Gastrocnemius medialis (tissue), 4 donors: ENCODE results near the gene FOXP2. TPM values are rescaled to one million over a fixed set of nuclear protein-coding genes. Genes with fewer than 3 reads are reported as not detected.

Source experiments
- ATAC-seq, 2 donors: fragments of 150-250 bp; one replicate each; pipeline ENCODE4 v1.9.1; 2016
- DNase-seq, 2 donors: peaks; one replicate each; pipeline ENCODE4 v3.0.0-alpha.2; 2019
- H3K27ac ChIP-seq, 4 donors: fragments of 200-600 bp; sonication (generic); 1 replicate in 1 of 4; 2 replicates in 3 of 4; pipeline ENCODE4 v1.5.1; 2016 to 2018; ENCODE audit warnings: mild to moderate bottlenecking in 2 of 4, moderate library complexity in 1 of 4
- H3K27me3 ChIP-seq, 3 donors: fragments of 200-600 bp; sonication (generic) in 2 of 3; 1 replicate in 1 of 3; 2 replicates in 2 of 3; pipeline versions ENCODE4 v1.5.1 to v1.6.0; 2016 to 2019; ENCODE audit warnings: mild to moderate bottlenecking in 1 of 3, moderate library complexity in 1 of 3
- H3K36me3 ChIP-seq, 2 donors: fragments of 200-600 bp; sonication (generic) in 1 of 2; one replicate each; pipeline ENCODE4 v1.5.1; 2017 to 2018
- H3K4me1 ChIP-seq, 2 donors: fragments of 200-600 bp; sonication (generic) in 1 of 2; one replicate each; pipeline ENCODE4 v1.5.1; 2016 to 2017; ENCODE audit warnings: mild to moderate bottlenecking in 2 of 2
- H3K4me3 ChIP-seq, 4 donors: fragments of 200-600 bp; sonication (generic) in 3 of 4; 1 replicate in 1 of 4; 2 replicates in 3 of 4; pipeline ENCODE4 v1.5.1; 2016 to 2019; ENCODE audit warnings: mild to moderate bottlenecking in 2 of 4
- H3K9me3 ChIP-seq, 3 donors: fragments of 200-600 bp; sonication (generic) in 2 of 3; 1 replicate in 1 of 3; 2 replicates in 2 of 3; pipeline ENCODE4 v1.5.1; 2016 to 2019
- POLR2A ChIP-seq, 2 donors: fragments of 450-650 bp; IDR thresholded peaks; one replicate each; pipeline ENCODE4 v1.6.1; 2017; ENCODE audit warnings: antibody characterized with exemption in 2 of 2, mild to moderate bottlenecking in 2 of 2, moderate library complexity in 2 of 2
- in situ Hi-C, 4 donors: fragments of 200-750 bp; cut with MboI; loops; one replicate each; pipeline versions ENCODE4 v1.15.0 to v1.8.0; 2017; ENCODE audit warnings: low sequenced_read_pairs in 4 of 4
- intact Hi-C: fragments of 100-400 bp; cut with DNase I; formaldehyde crosslinking; loops from one replicate; pipeline ENCODE4 v1.15.1; 2023; ENCODE audit warnings: low total_unique reads
- total RNA-seq, 4 donors: library from RNA; depleted of rRNA; stranded (reverse); fragments of >200 nt; gene quantifications; one replicate each; pipeline versions ENCODE4 v1.1.0 to v1.2.3, GENCODE V29; 2016
- TF ChIP-seq, protein P1 (sequence below), 5 experiments: fragments of 450-650 bp in 3 of 5; fragments of 200-600 bp in 2 of 5; sonication (generic) in 2 of 5; IDR thresholded peaks in 4 of 5; conservative IDR thresholded peaks in 1 of 5; 1 replicate in 4 of 5; 2 replicates in 1 of 5; pipeline ENCODE4 v1.5.1; 2016 to 2019; ENCODE audit warnings: antibody characterized with exemption in 5 of 5, mild to moderate bottlenecking in 3 of 5, moderate library complexity in 3 of 5

Gene FOXP2
- total RNA-seq, 4 donors from 2014 or later = 4.9 to 16.9 (median 7.5) TPM

GRCh38 chr7:114656466-114656865 is 241.9 kb downstream of the FOXP2 start:
- Histone ChIP-seq H3K9me3 (no peaks in the 10 kb centered on the region), H3K4me1 (peaks cover 0 to 6% of the 10 kb centered on the region in 2 donors), H3K27me3 (no peaks in the 10 kb centered on the region), H3K27ac (no peak overlapping the region), H3K4me3 (no peak overlapping the region), H3K36me3 (peaks cover 0 to 7% of the 10 kb centered on the region in 2 donors)
- TF ChIP-seq, protein P1, sequence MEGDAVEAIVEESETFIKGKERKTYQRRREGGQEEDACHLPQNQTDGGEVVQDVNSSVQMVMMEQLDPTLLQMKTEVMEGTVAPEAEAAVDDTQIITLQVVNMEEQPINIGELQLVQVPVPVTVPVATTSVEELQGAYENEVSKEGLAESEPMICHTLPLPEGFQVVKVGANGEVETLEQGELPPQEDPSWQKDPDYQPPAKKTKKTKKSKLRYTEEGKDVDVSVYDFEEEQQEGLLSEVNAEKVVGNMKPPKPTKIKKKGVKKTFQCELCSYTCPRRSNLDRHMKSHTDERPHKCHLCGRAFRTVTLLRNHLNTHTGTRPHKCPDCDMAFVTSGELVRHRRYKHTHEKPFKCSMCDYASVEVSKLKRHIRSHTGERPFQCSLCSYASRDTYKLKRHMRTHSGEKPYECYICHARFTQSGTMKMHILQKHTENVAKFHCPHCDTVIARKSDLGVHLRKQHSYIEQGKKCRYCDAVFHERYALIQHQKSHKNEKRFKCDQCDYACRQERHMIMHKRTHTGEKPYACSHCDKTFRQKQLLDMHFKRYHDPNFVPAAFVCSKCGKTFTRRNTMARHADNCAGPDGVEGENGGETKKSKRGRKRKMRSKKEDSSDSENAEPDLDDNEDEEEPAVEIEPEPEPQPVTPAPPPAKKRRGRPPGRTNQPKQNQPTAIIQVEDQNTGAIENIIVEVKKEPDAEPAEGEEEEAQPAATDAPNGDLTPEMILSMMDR (IDR thresholded peaks at IDR 0.05 in 4 of 5, conservative IDR thresholded peaks at IDR 0.05 in 1 of 5) = no peak
- TF ChIP-seq POLR2A (IDR thresholded peaks at IDR 0.05) = no peak
- DNase-seq (no peak), ATAC-seq (no peak)
- in situ Hi-C loops (no loop called here), intact Hi-C loops (no loop called here)

DNA sequence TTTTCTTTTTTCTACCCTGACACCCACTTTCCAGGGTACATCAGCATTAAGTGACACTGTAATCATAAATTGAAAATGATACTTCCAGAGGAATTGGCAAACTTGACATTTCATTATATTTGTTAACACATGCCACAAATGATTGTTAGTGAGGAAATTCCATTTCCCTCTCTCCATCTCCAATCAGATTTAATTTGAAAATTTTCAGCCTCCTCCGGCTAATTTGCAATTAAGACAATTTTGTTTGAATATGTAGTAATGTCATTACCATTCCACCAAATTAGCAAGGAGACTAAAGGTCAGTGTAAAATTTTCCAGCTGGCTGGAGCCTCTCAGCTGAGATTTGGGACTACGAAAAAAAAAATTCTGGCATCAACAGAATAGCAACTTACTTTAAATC is 242.7 kb downstream of the FOXP2 start:
- Histone ChIP-seq H3K27ac (no peak overlapping the region), H3K4me1 (peaks cover 0 to 6% of the 10 kb centered on the region in 2 donors), H3K27me3 (no peaks in the 10 kb centered on the region), H3K9me3 (no peaks in the 10 kb centered on the region), H3K4me3 (no peak overlapping the region), H3K36me3 (peaks cover 0 to 7% of the 10 kb centered on the region in 2 donors)
- DNase-seq = no peak
- no peak for ATAC-seq
- in situ Hi-C loops = no loop called here
- TF ChIP-seq POLR2A (IDR thresholded peaks at IDR 0.05) = no peak
- TF ChIP-seq, protein P1 (IDR thresholded peaks at IDR 0.05 in 4 of 5, conservative IDR thresholded peaks at IDR 0.05 in 1 of 5) = no peak
- intact Hi-C loops = no loop called here

- in situ Hi-C loops = no loop called here
- Histone ChIP-seq H3K36me3 (peaks cover 0 to 7% of the 10 kb centered on the region in 2 donors), H3K4me3 (no peak overlapping the region), H3K4me1 (peaks cover 0 to 6% of the 10 kb centered on the region in 2 donors), H3K9me3 (no peaks in the 10 kb centered on the region), H3K27ac (no peak overlapping the region), H3K27me3 (no peaks in the 10 kb centered on the region)
- intact Hi-C loops = no loop called here
- ATAC-seq (no peak), DNase-seq (no peak)
- TF ChIP-seq, protein P1 (IDR thresholded peaks at IDR 0.05 in 4 of 5, conservative IDR thresholded peaks at IDR 0.05 in 1 of 5) = no peak
Measured at GRCh38 chr7:114658216-114658615, 243.6 kb downstream of the FOXP2 start.

GRCh38 chr7:114659409-114660125 is 245.0 kb downstream of the FOXP2 start:
- no peak for TF ChIP-seq POLR2A (IDR thresholded peaks at IDR 0.05)
- TF ChIP-seq, protein P1 (IDR thresholded peaks at IDR 0.05 in 4 of 5, conservative IDR thresholded peaks at IDR 0.05 in 1 of 5) = no peak
- Histone ChIP-seq H3K36me3 (no peaks in the 10 kb centered on the region), H3K9me3 (no peaks in the 10 kb centered on the region), H3K4me3 (no peak overlapping the region), H3K4me1 (peaks cover 0 to 6% of the 10 kb centered on the region in 2 donors), H3K27ac (no peak overlapping the region), H3K27me3 (no peaks in the 10 kb centered on the region)
- in situ Hi-C loops (no loop called here), intact Hi-C loops (no loop called here)
- DNase-seq (no peak), ATAC-seq (no peak)

DNA sequence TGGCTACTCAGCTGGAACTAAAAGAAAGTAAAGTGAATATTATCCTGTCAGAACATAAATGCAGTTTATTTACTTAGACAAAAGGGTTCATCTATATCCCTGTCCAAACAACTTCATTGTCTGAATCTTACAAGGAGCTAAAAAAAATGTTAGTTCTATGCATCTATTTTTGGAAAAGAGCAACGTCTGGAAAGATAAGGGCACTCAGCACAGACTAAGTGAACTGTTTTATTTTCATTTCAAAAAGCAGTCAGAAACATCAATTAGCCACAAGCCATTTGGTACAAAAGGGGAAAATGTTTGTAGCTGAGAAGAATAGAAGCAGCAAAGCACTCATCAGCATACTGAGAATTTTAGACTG is 245.5 kb downstream of the FOXP2 start:
- Histone ChIP-seq H3K4me1 (peaks cover 0 to 6% of the 10 kb centered on the region in 2 donors), H3K36me3 (no peaks in the 10 kb centered on the region), H3K27me3 (no peaks in the 10 kb centered on the region), H3K9me3 (no peaks in the 10 kb centered on the region), H3K27ac (no peak overlapping the region), H3K4me3 (no peak overlapping the region)
- DNase-seq = no peak
- TF ChIP-seq POLR2A (IDR thresholded peaks at IDR 0.05) = no peak
- TF ChIP-seq, protein P1 (IDR thresholded peaks at IDR 0.05 in 4 of 5, conservative IDR thresholded peaks at IDR 0.05 in 1 of 5) = no peak
- in situ Hi-C loops = no loop called here
- intact Hi-C loops = no loop called here
- no peak for ATAC-seq
